GM10248 (cell line): ENCODE data around the gene DPYD.

Source experiments
- CTCF ChIA-PET: fragments of 300-600 bp; sonication (Branson Sonifier 250); formaldehyde crosslinking; extraction: SDS; loops from one replicate; lab custom pipeline; 2021; ENCODE audit warnings: antibody characterized with exemption; lab: Yijun Ruan, JAX
- POLR2A ChIA-PET: fragments of 350-650 bp; sonication (Branson Sonifier 250); formaldehyde crosslinking; extraction: SDS; loops from one replicate; lab custom pipeline; 2020; ENCODE audit warnings: antibody characterized with exemption; lab: Yijun Ruan, JAX
- DNase-seq: peaks from one replicate; pipeline ENCODE4 v3.0.0; 2012; ENCODE audit errors: extremely low spot score
- CTCF ChIP-seq: IDR thresholded peaks from 2 replicates; pipeline ENCODE4 v1.5.1; 2012; ENCODE audit warnings: mild to moderate bottlenecking, low read depth; ENCODE audit errors: extremely low read depth, missing control alignments, control extremely low read depth

The DPYD gene

GRCh38 chr1:97089173-97089572 lies 831.7 kb downstream of the DPYD start:
- CTCF ChIA-PET, result no interaction called here
- no peak for DNase-seq
- no peak for TF ChIP-seq CTCF

GRCh38 chr1:97088391-97088790 lies 832.4 kb downstream of the DPYD start:
- POLR2A ChIA-PET, result no interaction called here
- DNase-seq, result no peak
- TF ChIP-seq CTCF, result no peak
- CTCF ChIA-PET, result no interaction called here

More at GRCh38 chr1:97089173-97089572, 831.7 kb downstream of the DPYD start:
- POLR2A ChIA-PET, result no interaction called here

- TF ChIP-seq CTCF, result no peak
- ChIA-PET CTCF (interaction anchor here (2.6 kb wide), 1 partner anchor 10 kb away, joined by 11 read pairs; no protein-coding TSS in a partner anchor), POLR2A (no interaction called here)
- DNase-seq, result no peak
Observed at GRCh38 chr1:97084546-97084945, 836.3 kb downstream of the DPYD start.

GRCh38 chr1:97082160-97082848 lies 838.5 kb downstream of the DPYD start:
- DNase-seq, result no peak
- POLR2A ChIA-PET, result no interaction called here
- no peak for TF ChIP-seq CTCF
- CTCF ChIA-PET, result interaction anchor here (1.0 to 2.7 kb wide), 3 partner anchors 11 to 17 kb away, joined by 3 to 8 read pairs (median 8); no protein-coding TSS in a partner anchor

- no peak for DNase-seq
- ChIA-PET POLR2A (no interaction called here), CTCF (interaction anchor here (1.1 kb wide), 1 partner anchor 14 kb away, joined by 3 read pairs; no protein-coding TSS in a partner anchor)
- TF ChIP-seq CTCF, result no peak
Observed at GRCh38 chr1:97078872-97079271, 842.0 kb downstream of the DPYD start.

GRCh38 chr1:97077221-97077620 lies 843.6 kb downstream of the DPYD start:
- DNase-seq, result no peak
- POLR2A ChIA-PET, result no interaction called here
- TF ChIP-seq CTCF, result no peak
- CTCF ChIA-PET, result no interaction called here
